Liver (tissue), 9 donors: Measurements from ENCODE around the gene RAVER2. TPM values are rescaled to one million over a fixed set of nuclear protein-coding genes. Genes with fewer than 3 reads are reported as not detected.

Experiments
- DNase-seq: peaks from one replicate; pipeline ENCODE4 v3.0.0-alpha.2; 2017; ENCODE audit warnings: low spot score
- H3K27ac ChIP-seq, 2 donors: one replicate each; pipeline ENCODE4 v1.7.0; 2013; ENCODE audit warnings: inconsistent platforms in 2 of 2, low read length in 2 of 2, control low read depth in 1 of 2, low read depth in 1 of 2, mild to moderate bottlenecking in 1 of 2
- H3K27me3 ChIP-seq, 4 donors: one replicate each; pipeline versions ENCODE4 v1.6.1 to v1.7.0; 2013; ENCODE audit warnings: low read length in 3 of 4, inconsistent platforms in 1 of 4, mild to moderate bottlenecking in 1 of 4, moderate library complexity in 1 of 4; ENCODE audit not compliant: control insufficient read depth in 4 of 4, insufficient read depth in 4 of 4
- H3K36me3 ChIP-seq, 4 donors: one replicate each; pipeline versions ENCODE4 v1.6.1 to v1.7.0; 2013; ENCODE audit warnings: low read length in 3 of 4, mild to moderate bottlenecking in 3 of 4, low read depth in 1 of 4, moderate library complexity in 1 of 4; ENCODE audit not compliant: control insufficient read depth in 4 of 4, insufficient read depth in 3 of 4
- H3K4me1 ChIP-seq, 4 donors: one replicate each; pipeline versions ENCODE4 v1.6.1 to v1.7.0; 2013; ENCODE audit warnings: low read length in 3 of 4, mild to moderate bottlenecking in 3 of 4, moderate library complexity in 1 of 4; ENCODE audit not compliant: control insufficient read depth in 4 of 4, insufficient read depth in 4 of 4
- H3K4me3 ChIP-seq, 3 donors: one replicate each; pipeline versions ENCODE4 v1.6.1 to v1.7.0; 2013; ENCODE audit warnings: low read length in 3 of 3, control low read depth in 1 of 3, low read depth in 1 of 3, mild to moderate bottlenecking in 1 of 3
- H3K9ac ChIP-seq, 2 donors: one replicate each; pipeline ENCODE4 v1.7.0; 2013; ENCODE audit warnings: low read length in 2 of 2, mild to moderate bottlenecking in 2 of 2, moderate library complexity in 2 of 2, control low read depth in 1 of 2, low read depth in 1 of 2
- H3K9me3 ChIP-seq, 4 donors: one replicate each; pipeline versions ENCODE4 v1.6.1 to v1.7.0; 2013; ENCODE audit warnings: low read length in 3 of 4; ENCODE audit not compliant: control insufficient read depth in 4 of 4
- ATF3 ChIP-seq: IDR thresholded peaks from 2 replicates; pipeline ENCODE4 v1.6.1; 2016; ENCODE audit warnings: antibody characterized with exemption
- CTCF ChIP-seq: fragments of 150-350 bp; IDR thresholded peaks from 2 replicates; pipeline ENCODE4 v1.5.1; 2017; ENCODE audit warnings: improper control_type of control experiment, low read depth, low read length; ENCODE audit not compliant: missing input control
- FOXA1 ChIP-seq: IDR thresholded peaks from 2 replicates; pipeline ENCODE4 v1.6.1; 2016; ENCODE audit warnings: antibody characterized with exemption
- GABPA ChIP-seq, 2 donors: IDR thresholded peaks in 1 of 2; conservative IDR thresholded peaks in 1 of 2; 2 replicates each; pipeline ENCODE4 v1.6.1; 2016; ENCODE audit warnings: antibody characterized with exemption in 2 of 2, mild to moderate bottlenecking in 1 of 2, moderate library complexity in 1 of 2
- HNF4A ChIP-seq, 2 donors: conservative IDR thresholded peaks; 2 replicates each; pipeline ENCODE4 v1.6.1; 2016; ENCODE audit warnings: antibody characterized with exemption in 2 of 2, mild to moderate bottlenecking in 2 of 2
- JUND ChIP-seq, 2 donors: IDR thresholded peaks; 2 replicates each; pipeline ENCODE4 v1.6.1; 2016; ENCODE audit warnings: antibody characterized with exemption in 2 of 2
- MAX ChIP-seq: IDR thresholded peaks from 2 replicates; pipeline ENCODE4 v1.6.1; 2016; ENCODE audit warnings: antibody characterized with exemption
- NR2F2 ChIP-seq: IDR thresholded peaks from 2 replicates; pipeline ENCODE4 v1.6.1; 2016; ENCODE audit warnings: antibody characterized with exemption
- REST ChIP-seq: IDR thresholded peaks from 2 replicates; pipeline ENCODE4 v1.6.1; 2016; ENCODE audit warnings: antibody characterized with exemption, mild to moderate bottlenecking
- RXRA ChIP-seq, 2 donors: IDR thresholded peaks; 2 replicates each; pipeline ENCODE4 v1.6.1; 2017 to 2018; ENCODE audit warnings: antibody characterized with exemption in 2 of 2, mild to moderate bottlenecking in 1 of 2
- SP1 ChIP-seq: IDR thresholded peaks from 2 replicates; pipeline ENCODE4 v1.6.1; 2018; ENCODE audit warnings: antibody characterized with exemption, mild to moderate bottlenecking
- TAF1 ChIP-seq: conservative IDR thresholded peaks from 2 replicates; pipeline ENCODE4 v1.6.1; 2016; ENCODE audit warnings: antibody characterized with exemption, mild to moderate bottlenecking
- YY1 ChIP-seq: IDR thresholded peaks from 2 replicates; pipeline ENCODE4 v1.6.1; 2016; ENCODE audit warnings: antibody characterized with exemption, mild to moderate bottlenecking
- WGBS: extraction: QIAGEN DNeasy Blood & Tissue Kit; methylation state at CpG from one replicate; pipeline ENCODE4 v1.1.7; 2013; 5-methylcytosine and 5-hydroxymethylcytosine counted together
- polyA plus RNA-seq, 2 donors: library from polyadenylated mRNA; stranded (reverse) in 1 of 2; unstranded in 1 of 2; fragments of 200-250 nt in 1 of 2; fragments of >200 nt in 1 of 2; fragmentation: Nextera tagmentation in 1 of 2; extraction: Ambion mirVana in 1 of 2; gene quantifications; one replicate each; pipeline versions ENCODE4 v1.2.1 to v1.2.3, GENCODE V29; 2013 to 2015
- total RNA-seq, 2 donors: library from RNA; depleted of rRNA; stranded (reverse); fragments of >200 nt; gene quantifications; one replicate each; pipeline ENCODE4 v1.2.3, GENCODE V29; 2014
- donor health status: healthy.
- donor health status: healthy.
- donor health status: healthy.
- donor health status: healthy.
- donor health status: healthy.

The RAVER2 gene
- total and polyA plus RNA-seq, 4 donors, result 0.40 to 6.7 (median 0.96) TPM

GRCh38 chr1:64750875-64751274 lies 6.0 kb downstream of the RAVER2 start:
- no peak overlapping the region for H3K9ac ChIP-seq
- no peaks in the 10 kb centered on the region for H3K36me3 ChIP-seq
- H3K27me3 ChIP-seq, result peaks cover 0 to 4% (median 0%) of the 10 kb centered on the region in 4 donors
- no peak overlapping the region for H3K4me3 ChIP-seq
- H3K4me1 ChIP-seq, result no peaks in the 10 kb centered on the region
- no peak for DNase-seq
- TF ChIP-seq SP1 (no peak), JUND (IDR thresholded peaks at IDR 0.05) (no peak), ATF3 (no peak), MAX (no peak), TAF1 (no peak), YY1 (no peak), FOXA1 (no peak), CTCF (no peak), GABPA (IDR thresholded peaks at IDR 0.05 in 1 of 2, conservative IDR thresholded peaks at IDR 0.05 in 1 of 2) (no peak), HNF4A (conservative IDR thresholded peaks at IDR 0.05) (no peak), NR2F2 (no peak), REST (no peak)
- no peak overlapping the region for H3K27ac ChIP-seq
- no peaks in the 10 kb centered on the region for H3K9me3 ChIP-seq

GRCh38 chr1:64754173-64754572 lies 9.3 kb downstream of the RAVER2 start:
- 69% methylated on average over 3 of the region's 3 CpGs for WGBS
- Histone ChIP-seq H3K4me1 (no peaks in the 10 kb centered on the region), H3K27ac (no peak overlapping the region), H3K4me3 (no peak overlapping the region), H3K9me3 (peaks cover 2 to 5% (median 3%) of the 10 kb centered on the region in 4 donors), H3K27me3 (peaks cover 0 to 4% (median 0%) of the 10 kb centered on the region in 4 donors), H3K36me3 (no peaks in the 10 kb centered on the region), H3K9ac (no peak overlapping the region)
- TF ChIP-seq SP1, result no peak
- TF ChIP-seq MAX, result no peak
- TF ChIP-seq TAF1, result no peak
- TF ChIP-seq HNF4A (conservative IDR thresholded peaks at IDR 0.05), result no peak
- no peak for TF ChIP-seq CTCF
- no peak for TF ChIP-seq FOXA1
- TF ChIP-seq REST, result no peak
- no peak for TF ChIP-seq YY1
- no peak for TF ChIP-seq GABPA (IDR thresholded peaks at IDR 0.05 in 1 of 2, conservative IDR thresholded peaks at IDR 0.05 in 1 of 2)
- no peak for TF ChIP-seq RXRA (IDR thresholded peaks at IDR 0.05)
- DNase-seq, result no peak
